ENCODE results near the gene MAGEB3.

Gene MAGEB3

DNA sequence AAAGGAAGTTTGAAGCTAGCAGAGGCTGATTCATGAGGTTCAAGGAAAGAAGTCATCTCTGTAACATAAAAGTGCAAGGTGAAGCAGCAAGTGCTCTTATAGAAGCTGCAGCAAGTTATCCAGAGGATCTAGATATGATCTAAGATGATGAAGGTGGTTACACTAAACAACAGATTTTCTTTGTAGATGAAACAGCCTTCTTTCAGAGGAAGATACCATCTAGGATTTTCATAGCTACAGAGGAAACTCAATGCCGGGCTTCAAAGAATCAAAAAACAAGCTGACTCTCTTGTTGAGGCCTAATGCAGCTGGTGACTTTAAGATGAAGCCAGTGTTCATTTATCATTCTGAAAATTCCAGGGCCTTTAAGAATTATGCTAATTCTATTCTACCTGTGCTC is 50.0 kb downstream of the MAGEB3 start:
- no peak for DNase-seq

DNA sequence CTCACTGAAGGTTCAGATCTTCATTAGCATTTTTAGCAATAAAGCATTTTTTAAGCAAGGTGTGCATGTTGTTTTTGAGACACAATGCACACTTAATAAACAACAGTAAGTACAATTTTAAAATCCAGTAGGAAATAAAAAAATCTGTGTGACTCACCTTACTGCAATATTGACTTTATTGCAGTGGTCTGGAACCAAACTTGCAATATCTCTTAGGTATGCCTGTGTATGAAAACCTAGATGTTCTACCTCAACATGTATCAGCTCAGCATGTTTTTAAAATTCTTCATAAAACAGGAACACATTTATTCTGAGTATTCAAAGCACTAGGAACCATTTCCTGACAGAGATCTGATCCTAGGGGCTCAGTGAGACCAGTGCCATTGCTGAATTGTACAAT is 52.1 kb downstream of the MAGEB3 start:
- no peak for DNase-seq

DNA sequence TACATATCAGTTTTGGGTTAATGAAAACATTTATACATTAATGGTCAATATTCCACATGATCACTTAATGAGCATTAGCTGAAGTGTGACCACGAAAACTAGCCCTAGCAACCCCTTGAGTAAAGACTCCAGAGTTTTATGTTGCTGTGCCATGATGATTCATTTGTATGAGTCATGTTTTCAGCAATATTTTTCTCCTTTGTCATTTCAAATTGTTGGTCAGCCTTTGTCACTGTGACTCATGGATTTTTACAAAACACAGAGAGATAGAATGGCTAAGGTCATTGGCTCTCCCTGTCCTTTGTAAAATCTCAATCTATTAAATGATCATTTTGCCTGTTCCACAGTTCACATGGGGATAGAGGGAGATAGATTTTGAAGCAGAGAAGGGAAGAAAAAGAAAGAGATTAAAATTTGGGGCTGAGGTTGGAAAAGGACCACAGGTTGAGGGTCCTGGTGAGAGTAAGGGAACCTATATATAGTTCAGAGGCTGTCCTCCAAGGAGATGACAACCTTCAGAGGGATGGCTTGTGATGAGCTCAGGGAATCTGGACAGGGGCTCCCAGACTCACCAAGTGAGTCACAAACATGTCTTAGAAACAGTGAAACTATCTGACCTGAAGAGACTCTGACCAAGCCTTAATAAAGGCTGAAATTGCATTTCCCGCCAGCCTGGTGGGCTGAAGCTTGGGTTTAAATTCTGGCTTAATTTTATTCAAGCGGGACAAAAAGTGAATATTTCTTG is 53.2 kb downstream of the MAGEB3 start:
- DNase-seq = peak; percentile 86

Measured in fibroblast of skin of right quadriceps (primary cell).